ENCODE data around the gene KRT83.

DNA sequence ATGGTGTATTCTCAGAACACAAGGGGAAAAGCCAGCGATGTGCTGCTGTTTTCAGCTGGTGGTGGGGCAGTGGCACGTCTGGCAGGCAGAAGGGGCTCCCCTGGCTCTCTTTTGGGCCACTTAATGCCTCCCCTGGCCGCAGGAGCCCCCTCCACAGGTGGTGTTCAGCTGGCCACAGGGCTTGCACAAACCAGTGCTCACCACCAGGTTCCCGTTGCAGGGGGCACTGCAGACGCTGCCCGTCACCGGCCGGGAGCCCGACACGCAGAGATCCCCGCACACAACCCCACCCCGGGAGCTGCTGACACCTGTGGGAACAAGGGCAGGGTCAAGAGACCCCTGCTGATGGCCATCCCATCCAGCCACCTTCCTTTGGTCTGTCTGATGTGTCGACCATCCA, 6.7 kb downstream of the KRT83 start:
- TF ChIP-seq EZH2 (IDR thresholded peaks at IDR 0.05; ENCODE audit: low read length) (no peak), CTCF (optimal IDR thresholded peaks at IDR 0.05 in 1 of 3, IDR thresholded peaks at IDR 0.05 in 1 of 3, conservative IDR thresholded peaks at IDR 0.05 in 1 of 3; ENCODE audit: extremely low read depth in 1 of 3, insufficient read depth in 2 of 3, low read length in 3 of 3) (no peak)
